ENCODE results near the gene PRC1. TPM values are rescaled to one million over a fixed set of nuclear protein-coding genes. Genes with fewer than 3 reads are reported as not detected.

The PRC1 gene
- total RNA-seq, 2 donors from 2014 or later: 4.8 to 12.9 TPM

GRCh38 chr15:90981681-90982080, 12.7 kb downstream of the PRC1 start:
- Histone ChIP-seq H3K27ac (no peak overlapping the region), H3K4me1 (no peaks in the 10 kb centered on the region), H3K4me3 (no peak overlapping the region), H3K9me3 (no peaks in the 10 kb centered on the region), H3K27me3 (no peaks in the 10 kb centered on the region), H3K36me3 (no peaks in the 10 kb centered on the region)
- no peak for DNase-seq (ENCODE audit: low spot score)
- TF ChIP-seq, protein P1, sequence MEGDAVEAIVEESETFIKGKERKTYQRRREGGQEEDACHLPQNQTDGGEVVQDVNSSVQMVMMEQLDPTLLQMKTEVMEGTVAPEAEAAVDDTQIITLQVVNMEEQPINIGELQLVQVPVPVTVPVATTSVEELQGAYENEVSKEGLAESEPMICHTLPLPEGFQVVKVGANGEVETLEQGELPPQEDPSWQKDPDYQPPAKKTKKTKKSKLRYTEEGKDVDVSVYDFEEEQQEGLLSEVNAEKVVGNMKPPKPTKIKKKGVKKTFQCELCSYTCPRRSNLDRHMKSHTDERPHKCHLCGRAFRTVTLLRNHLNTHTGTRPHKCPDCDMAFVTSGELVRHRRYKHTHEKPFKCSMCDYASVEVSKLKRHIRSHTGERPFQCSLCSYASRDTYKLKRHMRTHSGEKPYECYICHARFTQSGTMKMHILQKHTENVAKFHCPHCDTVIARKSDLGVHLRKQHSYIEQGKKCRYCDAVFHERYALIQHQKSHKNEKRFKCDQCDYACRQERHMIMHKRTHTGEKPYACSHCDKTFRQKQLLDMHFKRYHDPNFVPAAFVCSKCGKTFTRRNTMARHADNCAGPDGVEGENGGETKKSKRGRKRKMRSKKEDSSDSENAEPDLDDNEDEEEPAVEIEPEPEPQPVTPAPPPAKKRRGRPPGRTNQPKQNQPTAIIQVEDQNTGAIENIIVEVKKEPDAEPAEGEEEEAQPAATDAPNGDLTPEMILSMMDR (IDR thresholded peaks at IDR 0.05): no peak

DNA sequence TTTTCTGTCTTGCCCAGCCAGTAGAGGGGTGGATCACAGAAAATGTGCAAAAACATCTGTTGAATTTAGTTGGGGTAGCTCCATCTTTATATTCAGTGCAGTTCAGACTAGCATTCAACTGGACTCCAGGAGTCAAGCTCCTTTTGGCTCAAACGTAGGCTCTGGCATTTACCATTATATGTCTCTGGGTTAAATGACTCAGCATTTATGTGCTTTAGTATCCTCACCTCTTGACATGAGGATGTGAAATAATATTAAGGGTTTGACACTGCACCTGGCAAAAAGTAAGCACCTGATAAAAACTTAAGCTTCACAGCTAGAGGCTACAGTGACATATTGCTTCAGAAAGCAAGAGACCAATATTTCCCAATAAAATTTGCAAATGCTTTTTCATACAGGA, 14.8 kb downstream of the PRC1 start:
- Histone ChIP-seq H3K9me3 (no peaks in the 10 kb centered on the region), H3K27me3 (no peaks in the 10 kb centered on the region), H3K4me1 (no peaks in the 10 kb centered on the region), H3K27ac (no peak overlapping the region), H3K4me3 (no peak overlapping the region), H3K36me3 (no peaks in the 10 kb centered on the region)
- no peak for DNase-seq (ENCODE audit: low spot score)
- TF ChIP-seq, protein P1 (IDR thresholded peaks at IDR 0.05): no peak

- no peak overlapping the region for H3K4me3 ChIP-seq
- DNase-seq (ENCODE audit: low spot score): no peak
- H3K9me3 ChIP-seq: no peaks in the 10 kb centered on the region
- H3K36me3 ChIP-seq: no peaks in the 10 kb centered on the region
- H3K27me3 ChIP-seq: no peaks in the 10 kb centered on the region
- no peaks in the 10 kb centered on the region for H3K4me1 ChIP-seq
- TF ChIP-seq, protein P1 (IDR thresholded peaks at IDR 0.05): no peak
- no peak overlapping the region for H3K27ac ChIP-seq
These were observed 20.1 kb downstream of the PRC1 start for GRCh38 chr15:90974216-90974615.

- Histone ChIP-seq H3K27ac (no peak overlapping the region), H3K36me3 (no peaks in the 10 kb centered on the region), H3K4me3 (no peak overlapping the region), H3K27me3 (no peaks in the 10 kb centered on the region), H3K9me3 (no peaks in the 10 kb centered on the region), H3K4me1 (no peaks in the 10 kb centered on the region)
- TF ChIP-seq, protein P1 (IDR thresholded peaks at IDR 0.05): no peak
- no peak for DNase-seq (ENCODE audit: low spot score)
These were observed 22.2 kb downstream of the PRC1 start for GRCh38 chr15:90972133-90972532.

- Histone ChIP-seq H3K4me3 (no peak overlapping the region), H3K27me3 (no peaks in the 10 kb centered on the region), H3K27ac (no peak overlapping the region), H3K36me3 (no peaks in the 10 kb centered on the region), H3K9me3 (no peaks in the 10 kb centered on the region), H3K4me1 (no peaks in the 10 kb centered on the region)
- TF ChIP-seq, protein P1 (IDR thresholded peaks at IDR 0.05): no peak
- DNase-seq (ENCODE audit: low spot score): no peak
These were observed 24.1 kb downstream of the PRC1 start for GRCh38 chr15:90970274-90970673.

DNA sequence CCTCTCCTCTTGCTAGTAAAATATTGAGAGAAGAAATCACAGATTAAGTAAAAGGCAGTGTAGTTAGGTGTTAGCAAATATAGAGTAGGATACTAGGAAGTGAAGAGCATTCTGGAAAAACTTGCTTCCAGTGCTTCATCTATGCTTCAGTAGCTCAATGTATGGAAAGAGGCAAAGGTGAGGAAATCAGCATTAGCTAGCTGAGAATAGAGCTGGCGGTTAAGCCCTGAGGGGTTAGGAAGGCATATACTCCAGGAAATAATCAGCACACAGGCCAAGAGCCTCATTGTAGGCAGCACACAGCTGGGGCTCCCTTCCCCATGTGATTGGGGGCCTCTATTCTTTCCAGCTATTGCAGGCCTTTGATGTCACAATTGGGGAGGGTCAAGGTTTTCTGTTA, 25.9 kb downstream of the PRC1 start:
- Histone ChIP-seq H3K4me3 (no peak overlapping the region), H3K27me3 (no peaks in the 10 kb centered on the region), H3K27ac (no peak overlapping the region), H3K9me3 (no peaks in the 10 kb centered on the region), H3K36me3 (no peaks in the 10 kb centered on the region), H3K4me1 (no peaks in the 10 kb centered on the region)
- no peak for DNase-seq (ENCODE audit: low spot score)
- TF ChIP-seq, protein P1 (IDR thresholded peaks at IDR 0.05): no peak

Measured in right atrium auricular region (tissue), 2 donors.